ENCODE data around the gene TUBGCP6.
A peak's percentile ranks its signal among the peaks of the same experiment; 100 is the strongest.

TUBGCP6 gene, protein sequence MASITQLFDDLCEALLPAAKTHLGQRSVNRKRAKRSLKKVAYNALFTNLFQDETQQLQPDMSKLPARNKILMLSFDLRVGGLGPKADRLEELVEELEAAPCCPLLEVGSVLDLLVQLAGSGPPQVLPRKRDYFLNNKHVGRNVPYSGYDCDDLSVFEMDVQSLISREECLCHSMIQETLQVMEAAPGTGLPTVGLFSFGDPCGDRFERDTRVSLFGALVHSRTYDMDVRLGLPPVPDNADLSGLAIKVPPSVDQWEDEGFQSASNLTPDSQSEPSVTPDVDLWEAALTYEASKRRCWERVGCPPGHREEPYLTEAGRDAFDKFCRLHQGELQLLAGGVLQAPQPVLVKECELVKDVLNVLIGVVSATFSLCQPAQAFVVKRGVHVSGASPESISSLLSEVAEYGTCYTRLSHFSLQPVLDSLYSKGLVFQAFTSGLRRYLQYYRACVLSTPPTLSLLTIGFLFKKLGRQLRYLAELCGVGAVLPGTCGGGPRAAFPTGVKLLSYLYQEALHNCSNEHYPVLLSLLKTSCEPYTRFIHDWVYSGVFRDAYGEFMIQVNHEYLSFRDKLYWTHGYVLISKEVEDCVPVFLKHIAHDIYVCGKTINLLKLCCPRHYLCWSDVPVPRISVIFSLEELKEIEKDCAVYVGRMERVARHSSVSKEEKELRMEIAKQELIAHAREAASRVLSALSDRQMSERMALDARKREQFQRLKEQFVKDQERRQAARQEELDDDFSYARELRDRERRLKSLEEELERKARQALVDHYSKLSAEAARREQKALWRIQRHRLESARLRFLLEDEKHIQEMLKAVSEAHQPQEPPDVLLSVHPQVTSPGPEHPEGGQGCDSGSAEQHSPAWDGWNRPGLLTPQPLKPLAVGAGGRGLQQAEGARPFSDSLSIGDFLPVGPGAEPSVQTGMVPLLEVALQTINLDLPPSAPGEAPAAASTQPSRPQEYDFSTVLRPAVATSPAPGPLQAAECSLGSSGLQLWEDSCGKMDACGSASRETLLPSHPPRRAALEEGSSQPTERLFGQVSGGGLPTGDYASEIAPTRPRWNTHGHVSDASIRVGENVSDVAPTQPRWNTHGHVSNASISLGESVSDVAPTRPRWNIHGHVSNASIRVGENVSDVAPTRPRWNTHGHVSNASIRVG (N-terminal part only)

DNA sequence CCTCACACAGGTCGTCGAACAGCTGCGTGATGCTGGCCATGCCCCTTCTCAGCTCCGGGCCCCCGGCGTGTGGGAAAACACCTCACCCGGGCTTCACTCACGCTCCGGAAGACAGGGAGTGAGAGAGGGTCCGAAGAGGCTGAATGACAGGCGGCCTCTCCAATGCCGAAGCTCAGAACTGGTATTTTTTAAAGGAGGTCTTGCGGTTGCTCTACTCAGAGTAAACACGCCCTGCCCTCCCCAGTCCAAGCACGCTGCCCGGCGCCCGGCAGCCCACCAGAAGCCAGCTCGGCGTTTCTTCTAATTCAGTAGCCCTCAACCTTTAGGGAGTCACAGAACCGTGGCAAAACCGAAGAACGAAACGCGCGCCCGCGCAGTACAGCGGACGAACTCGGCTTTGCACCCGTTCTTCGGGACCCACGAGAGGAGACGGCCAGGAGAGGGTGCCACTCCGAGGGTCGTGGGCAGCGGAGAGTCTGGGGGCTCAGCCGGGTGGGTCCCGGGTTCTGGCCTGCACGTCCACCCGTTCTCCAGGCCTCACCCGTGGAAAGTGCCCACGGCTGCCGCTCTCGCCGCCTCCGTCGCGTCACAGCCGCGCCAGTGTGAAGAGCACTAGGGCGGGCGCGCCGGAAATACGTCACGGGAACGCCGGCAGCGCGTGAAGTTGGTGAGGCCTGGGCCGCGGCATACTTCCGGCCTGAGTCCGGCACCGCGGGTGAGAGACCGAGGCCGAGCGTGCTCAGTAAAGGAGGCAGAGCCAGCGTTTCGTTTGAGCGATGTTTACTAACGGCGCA is at the start of gene TUBGCP6:
TUBGCP6 (minus strand) TSS at position 604 of the 794 bp plus-strand sequence; CDS start at position 40, 564 bp downstream.
- DNase-seq (ENCODE audit: low spot score): peak; percentile 95

DNA sequence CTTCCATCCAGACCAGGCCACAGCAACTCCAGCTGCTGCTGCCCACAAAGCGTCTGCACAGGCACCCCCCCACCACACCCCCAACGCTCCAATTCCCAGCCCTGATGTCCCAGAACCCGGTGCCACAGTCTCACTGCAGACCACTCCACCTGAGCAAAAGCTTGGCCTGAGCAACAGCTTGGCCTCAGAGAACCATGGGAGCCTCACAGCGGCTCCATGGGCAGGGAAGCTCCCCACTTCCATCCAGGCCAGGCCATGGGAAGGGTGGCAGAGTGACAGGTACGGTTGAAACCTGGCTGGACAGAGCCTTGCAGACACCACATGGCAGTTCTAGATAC is 49.5 kb upstream of the TUBGCP6 start:
- no peak for DNase-seq (ENCODE audit: low spot score)

DNA sequence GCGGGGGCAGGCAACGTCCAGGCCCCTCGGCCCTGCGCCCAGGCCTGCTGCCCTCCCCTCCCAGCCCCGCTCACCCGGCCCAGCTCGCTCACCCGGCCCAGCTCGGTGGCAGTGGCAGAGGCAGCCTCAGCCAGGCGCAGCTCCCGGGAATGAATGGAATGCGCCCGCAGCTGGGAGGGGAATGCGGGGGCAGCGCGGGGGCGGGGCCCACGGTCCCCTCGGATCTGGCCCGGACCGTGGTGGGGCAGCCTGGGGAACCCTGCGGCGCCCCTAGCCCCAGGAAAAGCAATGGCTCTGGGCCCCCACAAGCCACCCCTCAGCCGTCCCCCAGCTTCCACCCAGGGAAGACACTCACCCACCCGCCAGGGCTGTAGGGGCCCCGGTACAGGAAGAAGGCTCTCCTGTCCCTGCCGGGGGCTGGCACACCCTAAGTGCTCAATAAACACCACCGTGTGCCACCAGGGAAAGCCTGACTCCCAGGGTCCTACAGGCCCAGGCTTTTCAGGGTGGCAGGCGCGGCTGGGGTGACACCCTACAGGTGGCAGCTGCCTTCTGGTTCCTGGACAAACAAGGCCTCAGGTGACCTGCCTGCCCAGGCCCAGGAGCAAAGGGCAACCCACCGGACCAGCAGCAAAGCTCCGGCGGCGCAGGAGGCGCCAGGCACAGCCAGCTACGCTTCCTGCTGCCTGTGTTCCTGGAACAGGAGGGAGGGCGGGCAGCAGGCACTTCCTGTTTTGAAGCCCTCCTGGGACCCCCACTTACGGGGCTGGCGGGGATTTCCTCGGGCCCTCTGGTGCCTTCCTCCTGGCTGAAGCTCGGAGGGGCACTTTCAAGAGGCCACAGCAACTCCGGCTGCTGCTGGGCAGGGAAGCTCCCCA is 48.9 kb upstream of the TUBGCP6 start:
- no peak for DNase-seq (ENCODE audit: low spot score)

DNA sequence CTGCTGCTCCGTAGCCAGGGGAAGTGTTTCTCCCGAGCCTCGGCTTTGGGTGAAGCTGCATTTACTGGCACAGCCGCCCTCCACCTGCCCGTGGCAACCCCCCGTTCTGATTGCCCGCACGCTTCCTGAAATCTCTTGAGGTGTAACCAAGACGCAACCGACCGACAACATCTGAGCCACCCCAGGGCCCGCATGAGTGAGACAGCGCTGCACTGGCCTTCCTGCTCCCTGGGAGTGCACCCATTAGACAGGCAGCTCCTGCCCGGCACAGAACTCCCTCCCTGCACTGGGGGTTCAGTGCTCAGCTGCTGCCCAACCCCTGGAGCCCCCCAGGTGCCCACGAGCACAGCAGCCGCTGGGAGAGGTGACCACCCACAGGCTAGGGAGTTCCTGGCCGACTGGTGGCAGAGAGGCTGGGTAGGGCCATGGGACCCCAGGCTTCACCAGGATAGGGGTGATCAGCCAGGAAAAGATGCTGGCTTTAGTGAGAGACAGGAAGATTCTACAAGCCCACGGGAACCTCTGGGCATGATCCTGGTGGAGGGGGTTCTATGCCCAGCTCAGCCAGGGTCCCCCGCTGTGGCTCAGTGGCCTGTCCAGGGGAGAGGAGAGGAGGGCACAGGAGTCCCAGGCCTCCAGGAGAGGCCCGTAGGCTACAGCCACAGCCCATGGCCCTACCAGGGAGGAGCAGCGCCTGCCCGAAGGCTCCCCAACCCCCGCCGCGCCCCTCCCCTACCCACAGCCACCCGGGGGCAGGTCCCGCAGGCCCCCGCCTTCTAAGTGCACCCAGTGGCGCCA is 48.0 kb upstream of the TUBGCP6 start:
- no peak for DNase-seq (ENCODE audit: low spot score)

DNA sequence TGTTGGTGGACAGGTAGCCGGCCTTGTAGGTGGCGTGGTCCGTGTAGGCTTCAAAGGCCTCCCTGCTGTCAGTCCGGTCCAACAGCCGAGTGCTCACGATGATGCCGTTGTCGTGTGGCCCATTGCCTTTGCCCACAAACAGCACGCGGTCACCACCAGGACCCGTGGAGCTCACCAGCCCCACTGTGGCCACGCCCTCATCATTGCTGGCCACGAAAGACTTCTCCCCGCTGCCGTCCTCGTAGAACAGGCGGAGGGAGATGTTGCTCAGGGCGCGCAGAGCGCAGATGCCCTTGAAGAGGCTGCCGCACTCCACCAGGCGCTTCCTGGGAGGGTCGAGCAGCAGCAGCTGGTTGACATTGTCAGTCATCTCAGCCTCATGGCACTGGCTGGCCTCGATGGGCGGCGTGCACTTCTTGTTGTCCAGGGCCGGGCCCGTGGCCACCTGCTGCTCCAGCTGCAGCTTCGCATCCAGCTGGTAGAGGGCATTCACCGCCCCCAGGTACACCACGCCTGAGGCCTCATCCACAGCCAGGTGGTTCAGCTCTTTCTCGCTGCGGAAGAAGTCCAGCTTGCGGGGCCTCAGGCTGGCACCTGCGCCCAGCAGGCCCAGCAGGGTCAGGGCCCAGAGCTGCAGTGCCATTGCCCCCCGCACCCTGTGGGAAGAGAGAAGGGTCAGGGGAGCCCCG is 45.3 kb upstream of the TUBGCP6 start:
- DNase-seq (ENCODE audit: low spot score): no peak

DNA sequence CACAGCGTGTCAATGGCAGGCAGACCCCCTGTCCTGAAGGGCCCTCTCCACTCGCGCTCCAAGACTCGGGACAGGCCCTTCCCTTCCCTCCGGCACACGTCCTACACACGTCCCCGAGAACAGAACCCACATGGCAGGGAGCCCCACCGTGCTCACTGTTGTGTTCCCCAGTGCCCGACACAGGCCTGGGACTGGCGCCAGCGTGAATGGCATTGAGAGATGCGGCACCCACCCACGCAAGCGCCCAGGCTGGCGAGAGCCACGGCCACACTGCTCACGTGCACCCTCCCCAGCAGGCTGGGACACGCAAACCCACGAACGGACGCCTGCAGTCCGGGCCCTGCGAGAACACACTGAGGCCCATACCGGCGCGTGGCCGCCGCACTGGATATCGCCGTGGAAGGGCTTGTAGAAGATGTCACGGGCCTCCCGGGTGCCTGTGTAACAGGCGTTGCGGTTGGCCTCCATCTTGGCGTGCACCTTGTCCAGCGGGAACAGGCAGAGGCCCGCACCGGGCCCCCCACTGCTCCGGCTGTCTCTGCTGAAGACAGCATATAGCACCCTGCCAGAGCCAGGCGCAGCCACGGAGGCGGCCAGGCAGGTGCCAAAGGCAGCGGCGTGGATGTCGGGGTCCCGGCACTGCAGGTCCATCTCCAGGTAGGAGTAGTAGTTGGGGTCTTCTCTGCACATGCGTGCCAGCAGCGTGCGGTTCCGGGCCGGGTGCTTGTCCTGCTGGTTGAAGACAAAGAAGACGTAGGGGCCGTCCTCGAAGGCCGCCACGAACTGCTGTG is 44.5 kb upstream of the TUBGCP6 start:
- DNase-seq (ENCODE audit: low spot score): no peak

DNA sequence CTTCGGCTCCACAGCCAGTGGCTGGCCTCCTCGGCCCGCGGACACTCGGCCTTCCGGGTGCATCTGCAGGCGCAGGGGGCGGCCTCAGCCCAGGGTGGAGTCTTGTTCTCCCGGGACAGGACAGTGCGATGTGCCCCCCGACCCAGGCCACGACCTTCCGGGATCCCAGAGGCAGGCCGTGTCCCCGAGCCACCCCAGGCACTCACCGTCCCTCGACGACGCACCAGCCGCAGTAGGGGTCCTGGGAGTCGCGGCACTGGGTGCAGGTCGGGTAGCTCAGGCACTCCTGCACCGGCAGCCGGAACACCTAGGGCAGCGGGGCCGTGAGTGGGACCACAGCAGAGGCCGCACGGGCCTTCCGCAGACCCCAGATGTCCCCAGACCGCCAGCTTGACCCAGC is 42.9 kb upstream of the TUBGCP6 start:
- DNase-seq (ENCODE audit: low spot score): no peak

DNA sequence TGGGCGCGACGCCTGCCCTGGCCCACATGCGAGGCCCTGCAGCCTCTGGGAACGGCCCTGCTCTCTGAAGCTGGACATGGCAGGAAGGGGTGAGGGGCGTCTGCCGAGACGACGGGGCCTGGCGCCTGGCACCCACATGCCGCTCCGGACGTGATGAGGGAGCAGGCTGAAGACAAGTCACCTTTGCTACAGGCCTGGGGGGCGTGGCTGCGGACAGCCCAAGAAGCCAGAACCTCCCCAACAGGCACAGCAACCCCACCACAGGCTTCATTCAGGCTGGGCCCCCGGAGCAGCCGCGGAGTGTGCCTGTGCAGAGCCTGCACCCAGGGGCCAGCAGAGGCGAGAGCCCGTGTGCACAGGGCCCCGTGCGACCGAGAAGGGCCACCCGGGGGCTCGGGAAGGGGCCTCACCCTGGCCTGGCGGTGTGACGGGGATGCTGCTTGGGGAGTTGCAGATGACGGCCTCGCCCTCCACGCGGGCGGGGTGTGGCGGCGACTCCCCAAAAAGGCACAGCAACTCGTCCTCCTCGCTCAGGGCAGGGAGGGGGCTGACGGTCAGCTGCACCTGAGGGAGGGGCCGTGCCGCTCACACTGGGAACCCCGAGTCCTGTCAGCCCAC is 42.0 kb upstream of the TUBGCP6 start:
- no peak for DNase-seq (ENCODE audit: low spot score)

DNA sequence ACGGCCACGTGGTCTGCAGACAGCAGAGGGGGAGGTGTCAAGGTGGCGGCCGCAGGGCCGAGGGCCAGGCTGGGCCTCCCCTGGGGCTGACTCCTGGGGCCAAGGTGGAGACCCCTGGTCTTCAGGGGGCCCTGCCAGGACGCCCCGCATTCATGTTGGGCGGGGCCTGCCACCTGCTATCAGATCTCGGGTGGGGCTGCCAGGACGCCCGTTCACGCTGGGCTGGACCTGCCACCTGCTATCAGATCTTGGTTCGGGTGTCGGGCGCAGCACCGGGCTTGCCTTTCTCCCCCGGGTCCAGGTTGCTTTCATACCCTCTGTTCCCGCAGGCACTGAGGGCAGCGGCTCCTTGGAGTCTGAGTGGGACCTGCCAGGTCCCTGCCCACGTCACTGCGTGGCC is 41.5 kb upstream of the TUBGCP6 start:
- DNase-seq (ENCODE audit: low spot score): no peak

DNA sequence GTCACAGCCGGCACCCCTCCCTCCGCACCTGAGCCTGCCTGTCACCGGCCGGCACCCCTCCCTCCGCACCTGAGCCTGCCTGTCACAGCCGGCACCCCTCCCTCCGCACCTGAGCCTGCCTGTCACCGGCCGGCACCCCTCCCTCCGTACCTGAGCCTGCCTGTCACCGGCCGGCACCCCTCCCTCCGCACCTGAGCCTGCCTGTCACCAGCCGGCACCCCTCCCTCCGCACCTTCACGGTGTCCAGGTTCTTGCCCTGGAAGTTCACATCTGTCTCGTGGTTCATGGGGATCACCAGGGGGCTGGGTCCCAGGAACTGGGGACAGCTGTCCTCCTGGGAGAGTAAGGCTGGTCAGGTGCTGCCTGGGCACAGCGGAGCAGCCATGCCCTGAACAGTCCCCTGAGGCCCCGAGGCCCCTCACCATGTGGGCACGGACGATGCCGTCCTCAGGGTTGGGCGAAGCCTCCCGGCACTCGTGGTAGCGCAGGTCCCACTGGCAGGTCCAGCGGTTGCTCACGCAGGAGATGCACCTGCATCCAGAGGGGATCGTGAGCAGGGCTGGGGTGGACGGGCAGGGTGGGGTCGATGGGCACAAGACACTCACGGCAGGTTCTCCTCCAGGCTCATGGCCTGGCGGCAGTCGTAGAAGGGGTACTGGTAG is 40.9 kb upstream of the TUBGCP6 start:
- no peak for DNase-seq (ENCODE audit: low spot score)

DNA sequence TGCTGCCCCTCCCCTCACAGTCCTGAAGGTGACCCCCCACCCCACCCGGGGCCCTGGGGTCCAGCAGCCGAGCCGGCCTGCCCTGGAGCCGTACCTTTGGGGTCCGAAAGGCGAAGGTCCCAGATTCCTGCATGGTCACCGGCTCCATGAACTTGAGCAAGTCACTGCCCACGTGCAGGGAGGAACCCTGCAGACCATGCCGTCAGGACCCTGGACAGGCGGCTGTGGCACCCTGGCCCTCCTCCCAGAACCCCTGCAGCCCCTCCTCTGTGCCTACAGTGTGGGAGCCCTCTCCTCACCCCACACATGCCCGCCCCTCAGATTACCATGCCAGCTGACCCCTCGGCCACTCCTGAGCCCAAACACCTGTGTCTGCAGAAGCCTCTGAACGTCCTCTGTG is 39.7 kb upstream of the TUBGCP6 start:
- no peak for DNase-seq (ENCODE audit: low spot score)

DNA sequence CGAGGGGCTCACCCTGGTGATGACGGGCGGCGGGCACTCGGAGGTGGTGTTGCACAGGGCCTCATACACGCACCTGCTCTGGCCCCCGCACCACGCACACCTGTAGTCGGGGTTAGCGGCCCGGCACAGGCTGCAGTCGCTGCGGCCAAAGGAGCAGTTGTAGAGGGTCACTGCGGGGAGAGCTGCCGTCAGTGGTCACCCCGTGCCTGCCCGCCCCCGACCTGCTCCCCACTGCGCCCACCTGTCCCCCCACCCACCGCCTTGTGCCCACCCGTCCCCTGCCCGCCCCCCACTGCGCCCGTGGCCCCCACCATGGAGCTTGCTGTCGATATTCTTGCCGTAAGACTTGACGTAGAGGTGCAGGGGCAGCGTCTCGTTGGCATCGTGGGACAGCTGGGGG is 39.0 kb upstream of the TUBGCP6 start:
- no peak for DNase-seq (ENCODE audit: low spot score)

DNA sequence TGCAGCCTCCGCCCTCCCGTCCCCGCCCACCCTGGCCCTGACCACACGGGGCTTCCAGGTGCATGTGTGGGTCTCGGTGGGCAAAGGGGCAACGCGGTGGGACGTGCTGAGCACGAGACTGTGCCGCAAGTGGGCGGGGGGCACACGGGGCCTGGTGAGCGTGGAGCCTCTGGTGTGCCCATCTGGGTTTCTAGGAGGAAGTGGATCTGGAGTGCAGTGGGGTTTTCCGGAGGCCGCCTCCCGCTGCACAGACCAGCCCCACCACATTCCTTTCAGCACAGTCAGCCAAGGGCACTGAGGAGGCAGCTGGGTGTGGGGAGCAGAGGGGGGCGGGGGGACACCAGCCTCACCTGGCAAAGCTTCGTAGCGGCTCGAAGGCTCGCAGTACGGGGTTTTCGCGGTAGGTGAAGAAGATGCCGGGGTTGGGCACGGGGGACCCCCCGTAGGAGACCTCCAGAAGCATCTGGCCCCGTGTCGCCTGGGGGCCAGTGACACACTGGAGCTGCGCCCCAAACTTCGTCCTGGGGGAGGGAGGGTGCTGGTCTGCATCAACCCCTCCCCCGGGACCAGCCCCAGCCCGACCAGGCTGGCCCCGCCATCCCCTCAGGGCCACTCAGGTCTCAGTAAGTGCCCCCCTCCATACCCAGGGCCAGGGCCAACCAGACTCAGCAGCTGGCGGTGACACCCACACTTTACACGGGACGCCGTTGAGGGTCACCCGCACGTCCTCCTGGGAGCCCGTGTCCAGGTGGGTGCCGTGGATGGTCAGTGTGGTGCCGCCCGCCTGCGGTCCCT is 37.7 kb upstream of the TUBGCP6 start:
- no peak for DNase-seq (ENCODE audit: low spot score)

DNA sequence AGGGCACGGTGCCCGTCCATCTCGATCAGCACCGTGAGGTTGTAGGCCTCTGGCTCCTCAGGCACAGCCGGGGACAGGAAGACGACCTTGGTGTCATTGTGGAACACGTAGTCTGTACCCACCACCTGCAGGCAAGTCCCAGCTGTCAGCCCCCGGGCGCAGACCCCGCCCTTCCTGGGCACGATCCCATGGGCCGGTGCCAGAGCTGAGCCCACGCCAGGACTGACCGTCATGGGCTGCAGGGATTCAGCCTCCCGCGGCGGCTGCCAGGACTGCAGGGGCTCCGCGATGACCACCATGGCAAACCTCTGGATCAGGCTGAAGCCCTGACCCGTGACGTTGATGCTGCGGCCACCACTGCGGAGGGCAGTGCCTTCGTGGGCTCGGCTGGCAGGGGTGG is 37.1 kb upstream of the TUBGCP6 start:
- no peak for DNase-seq (ENCODE audit: low spot score)

DNA sequence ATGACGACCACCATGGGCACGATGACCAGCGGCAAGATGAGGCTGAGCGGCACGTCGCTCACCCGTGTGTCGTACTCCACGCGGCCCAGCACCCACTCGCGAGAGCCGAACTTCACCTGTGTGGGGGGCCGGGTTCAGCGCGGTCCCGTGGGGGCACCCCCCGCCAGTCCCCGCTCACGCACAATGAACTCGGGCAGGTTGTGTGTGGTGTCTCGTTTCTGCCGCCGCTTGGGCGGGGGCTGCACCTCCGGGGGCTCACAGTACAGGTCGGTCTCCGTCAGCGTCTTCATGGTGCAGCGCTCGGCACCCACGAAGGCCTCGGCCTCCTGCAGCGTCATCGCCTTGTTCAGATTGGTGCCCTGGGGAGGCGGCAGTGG is 36.5 kb upstream of the TUBGCP6 start:
- no peak for DNase-seq (ENCODE audit: low spot score)

DNA sequence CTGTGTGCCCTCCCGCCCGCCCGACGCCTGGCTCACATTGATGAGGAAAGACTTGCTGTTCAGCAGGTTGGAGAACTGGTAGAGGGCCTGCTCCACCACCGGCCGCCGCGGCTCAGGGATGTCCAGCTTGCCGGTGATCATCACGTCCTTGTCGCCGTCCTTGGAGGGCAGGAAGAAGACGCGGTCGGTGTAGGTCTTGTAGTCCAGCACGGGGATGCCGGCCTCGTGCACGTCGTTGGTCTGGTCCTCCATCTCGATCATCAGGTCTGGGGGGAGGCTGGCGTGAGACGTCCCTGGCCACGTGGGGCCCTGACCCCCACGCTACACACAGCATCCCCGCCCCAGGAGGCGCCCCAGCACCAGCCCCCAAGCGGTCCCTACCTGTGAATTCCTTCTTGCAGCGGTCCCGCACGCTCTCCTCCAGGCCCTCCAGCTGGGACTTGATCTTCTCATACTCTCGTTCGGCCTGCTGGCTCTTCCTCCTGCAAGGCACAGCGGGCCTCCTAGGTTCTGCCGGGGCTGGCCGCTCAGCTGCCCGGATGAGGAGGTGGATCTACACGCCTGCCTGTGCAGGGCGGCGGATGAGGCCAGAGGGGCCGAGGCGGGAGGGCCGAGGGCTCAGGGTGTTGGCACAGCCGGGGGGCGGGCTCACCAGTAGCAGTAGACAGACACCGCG is 36.0 kb upstream of the TUBGCP6 start:
- DNase-seq (ENCODE audit: low spot score): no peak

Measured in hematopoietic multipotent progenitor cell treated with erythropoietin and hydrocortisone succinate and interleukin-3 and kit ligand, for 17 days (in vitro differentiated cells).